ENCODE measurements around the gene CNTROB. TPM values are rescaled to one million over a fixed set of nuclear protein-coding genes. Genes with fewer than 3 reads are reported as not detected.

Gene CNTROB
- polyA plus RNA-seq, 2 of the 4 experiments (the other 2 are of a cell fraction), result 23.2 to 57.0 TPM

GRCh38 chr17:7931709-7932482 lies at the start of gene CNTROB, which contains the start of gene TRAPPC1 (continued):
- TF ChIP-seq RCOR1 (IDR thresholded peaks at IDR 0.05; ENCODE audit: low read depth, low read length) (no peak), ESRRA (IDR thresholded peaks at IDR 0.05; ENCODE audit: borderline replicate concordance, low read length) (no peak), MAX (IDR thresholded peaks at IDR 0.05) (peak; percentile 81), RNF2 (IDR thresholded peaks at IDR 0.05; ENCODE audit: borderline replicate concordance, low read depth) (no peak), RFX5 (IDR thresholded peaks at IDR 0.05) (peak; percentile 35; the same call in 1 of the 2 replicates), KDM1A (IDR thresholded peaks at IDR 0.05; ENCODE audit: low read depth) (no peak), BHLHE40 (IDR thresholded peaks at IDR 0.05; ENCODE audit: low read depth, low read length) (no peak), POLR2AphosphoS2 (conservative IDR thresholded peaks at IDR 0.05; ENCODE audit: low read length) (no peak)

- ChIA-PET POLR2A (interaction anchor here (1.1 to 1.6 kb wide), 2 partner anchors 14 to 26 kb away, joined by 4 to 6 read pairs; partner anchors contain the start of gene NAA38), CTCF (interaction anchor here (0.7 to 2.6 kb wide), 10 partner anchors 16 to 192 kb away, joined by 3 to 15 read pairs (median 4); partner anchors contain the start of gene NAA38)
- no peak overlapping the region for H3K4me3 ChIP-seq
- TF ChIP-seq TFCP2L1 (CRISPR knock-in tag; IDR thresholded peaks at IDR 0.05) (no peak), MAZ (IDR thresholded peaks at IDR 0.05; ENCODE audit: borderline replicate concordance, low read depth, low read length) (no peak), FOSB (CRISPR knock-in tag; IDR thresholded peaks at IDR 0.05) (no peak), NFE2L2 (conservative IDR thresholded peaks at IDR 0.05; ENCODE audit: low read length) (no peak), FOSL2 (IDR thresholded peaks at IDR 0.05) (no peak), FOSL2 (CRISPR knock-in tag; IDR thresholded peaks at IDR 0.05) (no peak)
- no peaks in the 10 kb centered on the region for H3K9me3 ChIP-seq
- H3K27ac ChIP-seq, result peak overlapping the region in 1 of 2 experiments; percentile 98; a peak in 3 of 6 replicates
- no peak for FAIRE-seq
- no peak for DNase-seq (ENCODE audit: low read depth in 1 of 2, low spot score in 1 of 2)
- ATAC-seq, result no peak
- peaks cover 16% of the 10 kb centered on the region for H3K4me1 ChIP-seq
- WGBS (ENCODE audit: missing lambda C conversion rate), result 97% methylated on average over 3 of the region's 3 CpGs
- peak overlapping the region; percentile 92 for H3K4me2 ChIP-seq
Observed at GRCh38 chr17:7882629-7883028, 49.4 kb upstream of the CNTROB start.

GRCh38 chr17:7883781-7884386 lies 48.1 kb upstream of the CNTROB start:
- TF ChIP-seq NR3C1 (IDR thresholded peaks at IDR 0.05) (no peak), JUN (IDR thresholded peaks at IDR 0.05) (peak in 1 of 2 experiments; percentile 28; a peak in 1 of 5 replicates), MAFK (IDR thresholded peaks at IDR 0.05; ENCODE audit: partially characterized antibody) (peak; percentile 52), FOSL2 (IDR thresholded peaks at IDR 0.05) (no peak), FOSL2 (CRISPR knock-in tag; IDR thresholded peaks at IDR 0.05) (peak; percentile 40; the same call in 1 of the 2 replicates), KDM1A (IDR thresholded peaks at IDR 0.05; ENCODE audit: low read depth) (no peak), GATA3 (IDR thresholded peaks at IDR 0.05; ENCODE audit: borderline replicate concordance) (peak; percentile 28; the same call in 1 of the 2 replicates), ZC3H11A (IDR thresholded peaks at IDR 0.05) (no peak), MAX (IDR thresholded peaks at IDR 0.05) (no peak), RCOR1 (IDR thresholded peaks at IDR 0.05; ENCODE audit: low read depth, low read length) (no peak), ZFP36 (IDR thresholded peaks at IDR 0.05; ENCODE audit: borderline replicate concordance, partially characterized antibody) (no peak), HOXB13 (CRISPR knock-in tag; IDR thresholded peaks at IDR 0.05; ENCODE audit: low read depth) (no peak), FOXS1 (CRISPR knock-in tag; IDR thresholded peaks at IDR 0.05) (0 out of 2 replicates have a peak, but pooled peaks have one; percentile 7)
- ChIA-PET POLR2A (interaction anchor here (0.7 to 1.6 kb wide), 5 partner anchors 13 to 1954 kb away, joined by 3 to 7 read pairs (median 5); partner anchors contain the start of genes NAA38 and RNF227), CTCF (interaction anchor here (0.6 to 2.6 kb wide), 4 partner anchors 12 to 624 kb away, joined by 3 to 15 read pairs (median 3); no protein-coding TSS in a partner anchor)
- no peaks in the 10 kb centered on the region for H3K9me3 ChIP-seq
- DNase-seq (ENCODE audit: low read depth in 1 of 2, low spot score in 1 of 2), result peak; percentile 57 to 66
- no peak for ATAC-seq
- peaks cover 26% of the 10 kb centered on the region for H3K4me1 ChIP-seq
- H3K4me2 ChIP-seq, result peak overlapping the region; percentile 92
- no peak for FAIRE-seq
- WGBS (ENCODE audit: missing lambda C conversion rate), result under 1% methylated on average over 3 of the region's 3 CpGs
- peak overlapping the region; percentile 98 for H3K27ac ChIP-seq
- H3K4me3 ChIP-seq, result peak overlapping the region; percentile 70
